ENCODE data around the gene TMED10. TPM values are rescaled to one million over a fixed set of nuclear protein-coding genes. Genes with fewer than 3 reads are reported as not detected.
"Not testable (repeated sequence)": the region's sequence is repeated elsewhere in the genome, so short reads cannot be mapped to it uniquely, and the experiment has no call there.

Gene TMED10
- total and polyA plus RNA-seq, 5 experiments from 2014 or later, result 130 to 318 (median 219) TPM

GRCh38 chr14:75134644-75135043, 41.8 kb downstream of the TMED10 start:
- H3K9me3 Mint-ChIP-seq, result no peaks in the 10 kb centered on the region
- H3K36me3 Mint-ChIP-seq, result peaks cover 18 to 48% (median 24%) of the 10 kb centered on the region in 3 donors
- H3K27me3 Mint-ChIP-seq, result no peaks in the 10 kb centered on the region
- H3K4me3 Mint-ChIP-seq, result no peak overlapping the region
- DNase-seq (no peak), ATAC-seq (no peak)
- peak overlapping the region in 5 of 10 donors; percentile 33 to 65 (median 40) for H3K27ac Mint-ChIP-seq
- H3K4me1 Mint-ChIP-seq, result peaks cover 11 to 30% (median 23%) of the 10 kb centered on the region in 4 donors
- POLR2A ChIA-PET, result no interaction called here

GRCh38 chr14:75133597-75133996, 42.8 kb downstream of the TMED10 start:
- POLR2A ChIA-PET, result no interaction called here
- ATAC-seq (no peak), DNase-seq (no peak)
- Mint-ChIP-seq H3K27ac (peak overlapping the region in 4 of 10 donors; percentile 25 to 73 (median 46)), H3K27me3 (no peaks in the 10 kb centered on the region), H3K4me3 (no peak overlapping the region), H3K36me3 (peaks cover 18 to 46% (median 24%) of the 10 kb centered on the region in 3 donors), H3K4me1 (peaks cover 8 to 21% (median 16%) of the 10 kb centered on the region in 4 donors), H3K9me3 (no peaks in the 10 kb centered on the region)

- H3K27me3 Mint-ChIP-seq, result no peaks in the 10 kb centered on the region
- H3K9me3 Mint-ChIP-seq, result no peaks in the 10 kb centered on the region
- H3K36me3 Mint-ChIP-seq, result peaks cover 18 to 44% (median 24%) of the 10 kb centered on the region in 3 donors
- POLR2A ChIA-PET, result interaction anchor here (1.7 kb wide), 1 partner anchor 169 kb away, joined by 4 read pairs; no protein-coding TSS in a partner anchor
- peak overlapping the region in 6 of 10 donors; percentile 8 to 43 (median 24) for H3K27ac Mint-ChIP-seq
- DNase-seq, result peak in 9 of 10 donors; percentile 30 to 79 (median 67)
- H3K4me3 Mint-ChIP-seq, result no peak overlapping the region
- ATAC-seq, result peak; percentile 87
- H3K4me1 Mint-ChIP-seq, result peaks cover 8 to 20% (median 16%) of the 10 kb centered on the region in 4 donors
These were observed 43.9 kb downstream of the TMED10 start for GRCh38 chr14:75132382-75133086.

- no peak for ATAC-seq
- DNase-seq, result no peak
- Mint-ChIP-seq H3K27me3 (no peaks in the 10 kb centered on the region), H3K9me3 (no peaks in the 10 kb centered on the region), H3K4me3 (peak overlapping the region in 7 of 10 donors; percentile 10 to 62 (median 32)), H3K36me3 (peaks cover 6 to 26% (median 9%) of the 10 kb centered on the region in 3 donors), H3K27ac (peak overlapping the region in 7 of 10 donors; percentile 2 to 95 (median 46)), H3K4me1 (peaks cover 30 to 51% (median 47%) of the 10 kb centered on the region in 4 donors)
- POLR2A ChIA-PET, result interaction anchor here (0.6 to 3.0 kb wide), 4 partner anchors 113 to 174 kb away, joined by 3 to 15 read pairs (median 4); no protein-coding TSS in a partner anchor
These were observed 47.8 kb downstream of the TMED10 start for GRCh38 chr14:75128596-75128990.

GRCh38 chr14:75127903-75128595, 48.4 kb downstream of the TMED10 start:
- ATAC-seq, result no peak
- H3K9me3 Mint-ChIP-seq, result no peaks in the 10 kb centered on the region
- peak overlapping the region; percentile 80 to 98 (median 96) for H3K4me3 Mint-ChIP-seq
- no peak for DNase-seq
- H3K4me1 Mint-ChIP-seq, result peaks cover 30 to 51% (median 48%) of the 10 kb centered on the region in 4 donors
- no peaks in the 10 kb centered on the region for H3K27me3 Mint-ChIP-seq
- POLR2A ChIA-PET, result interaction anchor here (0.6 to 3.0 kb wide), 5 partner anchors 114 to 174 kb away, joined by 3 to 15 read pairs (median 4); no protein-coding TSS in a partner anchor
- peaks cover under 1 to 20% (median 3%) of the 10 kb centered on the region in 3 donors for H3K36me3 Mint-ChIP-seq
- H3K27ac Mint-ChIP-seq, result peak overlapping the region; percentile 93 to 99 (median 98)

- Mint-ChIP-seq H3K4me1 (peaks cover 27 to 49% (median 44%) of the 10 kb centered on the region in 4 donors), H3K27ac (peak overlapping the region; percentile 95 to 99 (median 98)), H3K36me3 (peaks cover 0 to 16% (median 2%) of the 10 kb centered on the region in 3 donors), H3K4me3 (peak overlapping the region; percentile 80 to 98 (median 96))
- H3K27me3 Mint-ChIP-seq, DNase-seq, H3K9me3 Mint-ChIP-seq, ATAC-seq: not testable (repeated sequence)
- POLR2A ChIA-PET, result interaction anchor here (0.8 to 3.0 kb wide), 12 partner anchors 10 to 387 kb away, joined by 3 to 16 read pairs (median 5); partner anchors contain the start of genes EIF2B2 and TMED10
These were observed 49.0 kb downstream of the TMED10 start for GRCh38 chr14:75127474-75127820.

- Mint-ChIP-seq H3K9me3 (no peaks in the 10 kb centered on the region), H3K27me3 (no peaks in the 10 kb centered on the region), H3K27ac (peak within 1 kb of the TSS; percentile 95 to 99 (median 98)), H3K4me3 (peak within 1 kb of the TSS; percentile 80 to 98 (median 96)), H3K36me3 (peaks cover 0 to 17% (median 2%) of the 10 kb centered on the region in 3 donors), H3K4me1 (peaks cover 28 to 50% (median 43%) of the 10 kb centered on the region in 4 donors)
- ATAC-seq (peak; percentile 88 to 91), DNase-seq (peak; percentile 77 to 95 (median 88))
- POLR2A ChIA-PET, result interaction anchor here (0.6 to 3.0 kb wide), 23 partner anchors 10 to 394 kb away, joined by 3 to 16 read pairs (median 3); partner anchors contain the start of genes EIF2B2 and TMED10
These were observed 49.5 kb downstream of the TMED10 start, which contains the start of gene NEK9 for GRCh38 chr14:75126679-75127473. TSS of gene NEK9 (minus strand) at chr14:75127048. CDS start at chr14:75126921, 127 bp downstream.

- Mint-ChIP-seq H3K4me1 (peaks cover 29 to 56% (median 47%) of the 10 kb centered on the region in 4 donors), H3K9me3 (no peaks in the 10 kb centered on the region), H3K36me3 (peaks cover 0 to 25% (median 2%) of the 10 kb centered on the region in 3 donors), H3K4me3 (peak overlapping the region; percentile 80 to 98 (median 96)), H3K27ac (peak overlapping the region; percentile 95 to 99 (median 98)), H3K27me3 (no peaks in the 10 kb centered on the region)
- ATAC-seq (peak in 1 of 2 donors; percentile 53), DNase-seq (peak in 5 of 10 donors; percentile 13 to 29 (median 25))
- POLR2A ChIA-PET, result interaction anchor here (0.6 to 3.0 kb wide), 21 partner anchors 9 to 395 kb away, joined by 3 to 16 read pairs (median 3); partner anchors contain the start of genes EIF2B2 and TMED10
These were observed 50.3 kb downstream of the TMED10 start for GRCh38 chr14:75126121-75126544.

GRCh38 chr14:75125617-75126016, 50.8 kb downstream of the TMED10 start:
- peaks cover 29 to 61% (median 49%) of the 10 kb centered on the region in 4 donors for H3K4me1 Mint-ChIP-seq
- peak overlapping the region; percentile 80 to 98 (median 96) for H3K4me3 Mint-ChIP-seq
- H3K27me3 Mint-ChIP-seq, result no peaks in the 10 kb centered on the region
- peak overlapping the region; percentile 95 to 99 (median 98) for H3K27ac Mint-ChIP-seq
- POLR2A ChIA-PET, result interaction anchor here (0.7 to 3.0 kb wide), 7 partner anchors 8 to 395 kb away, joined by 3 to 16 read pairs (median 5); partner anchors contain the start of genes EIF2B2 and TMED10
- peaks cover 0 to 25% (median 2%) of the 10 kb centered on the region in 3 donors for H3K36me3 Mint-ChIP-seq
- H3K9me3 Mint-ChIP-seq, result no peaks in the 10 kb centered on the region
- no peak for DNase-seq
- ATAC-seq, result no peak

GRCh38 chr14:75123991-75124390, 52.4 kb downstream of the TMED10 start:
- H3K27ac Mint-ChIP-seq, result peak overlapping the region; percentile 10 to 95 (median 54)
- POLR2A ChIA-PET, result interaction anchor here (0.6 to 0.7 kb wide), 3 partner anchors 285 to 1988 kb away, joined by 3 to 6 read pairs (median 3); no protein-coding TSS in a partner anchor
- ATAC-seq (no peak), DNase-seq (no peak)
- H3K4me1 Mint-ChIP-seq, result peaks cover 29 to 63% (median 53%) of the 10 kb centered on the region in 4 donors
- H3K27me3 Mint-ChIP-seq, result no peaks in the 10 kb centered on the region
- no peaks in the 10 kb centered on the region for H3K9me3 Mint-ChIP-seq
- H3K4me3 Mint-ChIP-seq, result peak overlapping the region in 5 of 10 donors; percentile 1 to 57 (median 5)
- peaks cover 0 to 37% (median 9%) of the 10 kb centered on the region in 3 donors for H3K36me3 Mint-ChIP-seq

- Mint-ChIP-seq H3K36me3 (peaks cover 0 to 60% (median 17%) of the 10 kb centered on the region in 3 donors), H3K9me3 (no peaks in the 10 kb centered on the region), H3K27ac (peak overlapping the region in 2 of 10 donors; percentile 4), H3K4me1 (peaks cover 24 to 50% (median 39%) of the 10 kb centered on the region in 4 donors), H3K4me3 (no peak overlapping the region), H3K27me3 (no peaks in the 10 kb centered on the region)
- POLR2A ChIA-PET, result no interaction called here
- no peak for DNase-seq
- no peak for ATAC-seq
These were observed 54.9 kb downstream of the TMED10 start for GRCh38 chr14:75121552-75121951.
